Activated naive CD8-positive, alpha-beta T cell treated with anti-CD3 and anti-CD28 coated beads, Interleukin-2, amount 50 U/mL, for 16 hours (primary cell): ENCODE data around the gene KRT76.
"Not testable (repeated sequence)": the region's sequence is repeated elsewhere in the genome, so short reads cannot be mapped to it uniquely, and the experiment has no call there.

Source experiments
- DNase-seq: peaks from one replicate; pipeline ENCODE4 v3.0.0-alpha.2; 2020; ENCODE audit warnings: low read depth, low spot score

Gene KRT76

GRCh38 chr12:52781399-52782082, 4.4 kb upstream of the KRT76 start:
- DNase-seq, result no peak

GRCh38 chr12:52779914-52780313, 2.8 kb upstream of the KRT76 start:
- no peak for DNase-seq

GRCh38 chr12:52778833-52779232, 1.7 kb upstream of the KRT76 start:
- no peak for DNase-seq

GRCh38 chr12:52777566-52777965, 421 bp upstream of the KRT76 start:
- no peak for DNase-seq

- DNase-seq, result no peak
Observed at GRCh38 chr12:52776435-52776834, 710 bp downstream of the KRT76 start.

DNA sequence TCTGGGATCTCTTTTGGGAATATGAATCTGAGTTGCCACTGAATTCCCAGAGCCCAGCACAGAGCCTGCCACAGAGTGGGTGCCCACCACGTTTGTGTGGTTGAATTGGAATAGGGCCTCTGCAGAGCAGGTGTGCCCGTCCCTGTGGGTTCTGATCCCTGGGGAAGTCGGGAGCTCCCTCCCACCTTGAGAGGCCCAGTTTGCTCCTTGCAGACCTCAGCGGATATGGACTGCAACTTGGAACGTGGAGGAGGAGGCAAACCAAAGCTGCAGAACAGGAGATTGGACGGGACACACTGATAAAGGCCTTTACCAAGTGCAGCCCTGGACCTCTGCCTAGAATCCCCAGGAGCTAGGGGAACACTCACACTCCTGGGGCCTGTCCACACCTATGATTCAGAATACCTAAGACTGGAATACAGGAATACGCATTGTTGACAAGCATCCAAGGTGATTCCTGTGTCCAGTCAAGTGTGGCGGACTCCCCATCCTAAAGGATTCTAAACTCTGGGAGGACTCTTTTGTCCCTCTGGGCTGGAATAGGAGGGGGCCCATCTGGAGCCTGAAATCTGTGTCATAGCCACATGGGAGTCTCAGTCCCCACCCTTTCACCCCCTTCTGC, 2.4 kb downstream of the KRT76 start:
- DNase-seq, result no peak

- no peak for DNase-seq
Observed at GRCh38 chr12:52772772-52773171, 4.4 kb downstream of the KRT76 start.

- DNase-seq, result no peak
Observed at GRCh38 chr12:52772188-52772587, 5.0 kb downstream of the KRT76 start.

DNA sequence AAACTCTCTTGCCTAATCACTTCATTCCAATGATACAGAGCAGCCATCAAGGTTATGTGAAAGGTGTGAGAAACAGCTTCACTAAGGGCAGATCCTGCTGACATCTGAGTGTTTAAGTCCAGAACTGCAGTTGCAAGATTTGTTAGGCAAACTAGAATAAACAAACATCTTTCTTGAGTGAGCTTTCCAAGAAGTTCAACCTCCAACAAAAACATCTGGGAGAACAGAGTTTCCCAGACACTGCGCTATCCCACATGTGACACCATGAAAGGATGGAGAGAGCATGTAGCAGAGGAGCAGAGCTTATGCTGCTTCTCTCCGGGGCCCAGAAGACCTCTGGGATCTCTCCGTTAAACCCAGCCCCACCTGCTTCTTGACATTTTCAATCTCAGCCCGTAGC, 5.6 kb downstream of the KRT76 start:
- no peak for DNase-seq

DNA sequence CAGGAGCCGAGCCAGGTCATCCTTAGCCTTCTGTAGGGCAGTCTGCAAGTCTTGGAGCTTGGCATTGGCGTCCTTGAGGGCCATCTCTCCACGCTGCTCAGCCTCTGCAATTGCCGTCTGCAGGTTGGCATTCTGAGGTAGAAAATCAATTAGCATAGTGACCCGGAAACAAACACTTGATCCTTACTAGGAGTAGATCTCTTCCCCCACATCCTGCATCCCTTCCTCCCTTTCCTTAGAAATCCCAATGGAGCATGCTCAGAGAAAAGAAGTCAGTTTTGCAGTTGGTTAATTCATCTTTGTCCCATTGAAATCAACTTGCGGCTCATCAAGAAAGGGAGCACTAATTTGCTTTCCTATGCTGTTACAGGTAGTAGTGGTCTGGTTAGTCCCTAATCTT, 6.1 kb downstream of the KRT76 start:
- DNase-seq, result no peak

DNA sequence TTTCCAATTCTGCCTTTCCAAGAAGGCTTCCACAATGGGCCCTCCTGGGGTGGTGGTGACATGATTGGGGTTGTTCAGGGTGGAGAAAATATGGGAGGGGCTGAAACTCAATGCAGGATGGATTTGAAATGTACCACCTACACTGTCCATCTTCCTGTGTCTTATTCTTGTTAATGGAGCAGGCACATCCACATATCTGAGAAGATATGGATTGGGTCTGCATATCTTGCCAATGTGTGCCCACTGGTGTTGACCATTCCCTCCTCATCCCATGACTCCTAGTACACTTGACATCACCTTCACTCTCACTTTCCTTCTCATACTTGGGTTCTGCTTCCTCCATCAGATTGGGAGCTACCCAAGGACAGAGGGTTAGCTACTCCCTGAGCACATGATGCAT, 7.2 kb downstream of the KRT76 start:
- no peak for DNase-seq

- no peak for DNase-seq
Observed at GRCh38 chr12:52769354-52769753, 7.8 kb downstream of the KRT76 start.

- DNase-seq, result no peak
Observed at GRCh38 chr12:52768479-52769200, 8.5 kb downstream of the KRT76 start.

GRCh38 chr12:52767427-52767826, 9.7 kb downstream of the KRT76 start:
- no peak for DNase-seq

DNA sequence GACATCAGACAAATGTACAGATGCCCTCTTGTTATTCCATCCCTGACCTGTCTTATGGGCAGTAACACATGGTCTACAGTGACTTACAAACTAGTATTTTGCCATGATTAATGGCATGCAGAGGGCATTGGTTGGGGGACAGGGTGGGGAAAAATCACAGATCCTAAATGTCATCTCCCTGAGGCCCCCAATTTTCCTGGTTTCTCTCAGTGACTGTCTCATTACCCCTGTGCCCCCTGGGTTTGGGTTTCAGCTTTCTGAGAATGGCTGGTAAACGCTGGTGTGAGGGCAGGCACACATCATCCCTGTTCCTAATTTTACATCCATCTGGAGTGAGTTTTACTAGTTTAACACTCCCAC, 10.1 kb downstream of the KRT76 start:
- no peak for DNase-seq

DNA sequence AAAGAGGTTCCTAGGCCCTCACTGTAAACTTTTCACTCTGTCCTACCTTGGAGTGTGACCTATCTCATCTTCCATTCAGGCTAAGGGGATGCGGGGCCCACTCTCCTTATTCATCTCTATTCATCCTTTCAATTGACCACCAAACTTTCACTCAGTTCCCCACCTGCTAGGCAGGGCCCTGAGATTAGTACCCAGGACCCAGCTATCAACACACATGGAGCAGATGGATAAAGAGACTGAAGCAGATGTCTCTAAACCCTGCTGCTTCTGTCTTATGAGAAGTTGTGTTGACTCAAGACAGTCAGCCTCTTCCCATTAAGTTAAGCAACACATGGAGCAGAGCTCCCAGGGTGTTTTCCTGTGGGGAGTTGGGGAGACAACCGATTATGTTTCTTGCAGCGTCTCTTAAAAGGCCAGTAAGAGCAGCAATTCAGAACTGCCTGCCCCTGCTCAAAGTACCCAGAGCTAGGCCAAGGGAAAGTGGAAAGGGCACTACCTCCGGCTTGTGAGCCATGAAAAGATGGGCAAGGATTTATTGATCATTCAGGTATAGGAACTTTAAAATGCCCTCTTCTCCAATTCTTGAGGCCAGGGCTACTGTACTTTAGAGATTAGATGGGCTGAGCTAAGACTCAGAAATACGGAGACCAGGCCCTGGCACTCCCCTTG, 10.7 kb downstream of the KRT76 start:
- no peak for DNase-seq

- no peak for DNase-seq
Observed at GRCh38 chr12:52765702-52766101, 11.4 kb downstream of the KRT76 start.

GRCh38 chr12:52763991-52764390, 13.2 kb downstream of the KRT76 start:
- DNase-seq, result no peak

DNA sequence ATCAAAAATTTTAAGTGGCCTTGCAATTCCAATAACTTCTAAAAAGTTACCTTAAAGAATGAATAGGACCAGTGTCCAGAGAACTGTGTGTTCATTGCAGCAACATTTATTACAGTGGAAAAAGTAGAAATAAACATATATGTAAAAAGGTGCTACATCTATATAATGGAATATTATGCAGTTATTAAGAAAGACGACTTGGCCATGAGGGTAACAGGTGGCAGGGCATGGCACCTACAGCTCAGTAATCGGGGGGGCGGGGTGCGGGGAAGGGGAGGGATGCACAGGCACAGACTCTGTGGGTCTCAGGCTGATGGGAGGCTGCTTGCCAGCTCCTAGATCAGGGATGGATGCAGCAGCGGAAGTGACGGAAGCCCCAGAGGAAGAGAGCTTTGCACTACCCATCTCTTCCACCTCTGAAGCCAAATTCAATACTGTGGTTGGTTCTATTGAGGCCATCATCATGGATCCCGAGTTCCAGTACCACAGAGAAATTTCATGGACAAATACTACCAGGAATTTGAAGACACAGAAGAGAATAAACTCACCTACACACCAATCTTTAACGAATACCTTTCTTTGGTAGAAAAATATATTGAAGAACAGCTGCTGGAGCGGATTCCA, 14.0 kb downstream of the KRT76 start:
- DNase-seq, result no peak

DNA sequence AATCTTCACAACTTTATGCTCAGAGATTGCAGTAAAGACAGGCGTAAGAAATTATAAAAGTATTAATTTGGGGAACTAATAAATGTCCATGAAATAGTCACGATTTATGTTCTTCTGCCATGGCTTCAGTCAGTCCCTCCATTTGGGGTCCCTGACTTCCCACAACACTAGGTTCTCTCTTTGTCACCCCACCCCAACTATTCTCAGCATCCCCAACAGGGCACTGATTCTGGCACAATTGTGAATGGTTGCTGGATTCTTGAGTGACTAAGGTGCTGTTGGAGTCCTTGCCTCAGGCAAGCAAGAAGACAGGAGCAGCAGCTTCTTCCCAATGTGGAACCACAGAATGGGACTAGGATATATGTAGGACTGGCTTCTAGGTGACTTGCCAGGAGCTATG, 15.3 kb downstream of the KRT76 start:
- DNase-seq, result no peak

- DNase-seq, result not testable (repeated sequence)
Observed at GRCh38 chr12:52761218-52761617, 15.9 kb downstream of the KRT76 start.

GRCh38 chr12:52760623-52761022, 16.5 kb downstream of the KRT76 start:
- no peak for DNase-seq
